Measurements from ENCODE around the gene PTX4.

DNA sequence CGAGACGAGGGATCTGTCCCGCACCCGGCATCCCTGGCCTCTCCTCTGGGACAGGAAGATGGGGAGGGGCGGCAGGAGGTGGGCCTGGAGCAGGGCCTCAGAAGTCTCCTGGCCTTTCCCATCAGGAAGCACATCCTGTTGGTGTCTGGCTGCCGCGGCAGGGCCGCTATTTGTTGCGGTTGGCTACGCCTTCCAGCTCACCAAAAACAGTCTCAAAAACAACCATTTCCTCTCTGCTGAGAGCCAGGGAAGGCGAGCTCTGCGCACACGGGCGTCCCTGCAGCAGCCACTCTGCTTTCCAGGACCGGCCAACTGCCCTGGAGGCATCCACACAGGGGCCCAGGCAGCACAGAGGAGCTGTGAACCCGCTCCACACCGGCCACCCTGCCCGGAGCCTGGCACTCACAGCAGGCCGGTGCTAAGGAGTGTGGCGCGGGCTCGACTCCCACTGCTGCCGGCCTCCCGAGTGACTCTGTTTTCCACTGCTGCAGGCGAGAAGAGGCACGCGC, 44.8 kb upstream of the PTX4 start, which contains the start of gene TMEM204:
- TF ChIP-seq CTCF (IDR thresholded peaks at IDR 0.05) (no peak), POLR2A (IDR thresholded peaks at IDR 0.05) (peak; percentile 66 to 87)

All from gastroesophageal sphincter (tissue), 3 donors.